ENCODE results near the gene TGDS.

DNA sequence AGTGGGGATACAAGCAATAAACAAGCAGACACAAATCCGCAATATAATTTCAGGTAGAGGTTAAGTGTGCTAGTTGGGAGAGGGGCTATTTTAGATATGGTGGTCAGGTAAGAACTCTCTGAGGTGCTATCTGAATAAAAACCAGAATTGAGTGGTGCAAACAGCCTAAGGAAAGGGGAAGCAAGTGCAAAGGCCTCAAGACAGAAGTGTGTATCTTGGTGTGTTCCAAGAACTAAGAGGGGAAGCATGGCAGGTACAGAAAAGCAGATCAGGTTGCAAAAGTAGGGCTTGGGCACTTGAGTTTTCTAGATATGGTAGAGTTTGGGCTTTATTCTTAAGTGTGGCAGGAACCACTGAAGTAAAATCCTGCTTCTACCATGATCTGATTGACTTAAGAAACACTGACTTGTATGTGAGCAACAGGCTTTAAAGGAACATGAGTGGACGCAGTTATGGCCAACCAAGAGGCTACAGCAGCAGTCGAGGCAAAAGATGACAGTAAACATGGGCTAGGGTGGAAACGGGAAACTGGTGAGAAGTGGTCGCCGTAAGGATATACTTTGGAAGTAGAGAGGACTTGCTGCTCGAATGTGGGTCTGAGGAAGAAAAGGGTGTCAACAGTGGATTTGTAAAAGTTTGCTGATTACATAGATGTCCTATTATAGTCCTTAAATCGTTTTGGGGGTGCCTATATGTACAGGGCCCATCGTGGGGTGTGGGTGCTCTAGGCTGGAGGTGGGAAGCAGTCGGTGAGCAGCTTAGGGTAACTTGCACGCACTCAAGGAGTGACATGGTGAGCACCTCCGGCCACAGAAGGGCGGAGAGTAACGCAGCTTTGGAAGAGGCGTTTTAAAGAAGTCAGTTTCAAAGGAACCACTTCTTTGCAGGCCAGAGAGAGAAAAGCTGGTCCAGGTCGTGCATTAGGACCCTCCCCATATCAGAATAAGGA is 677 bp downstream of the TGDS start:
- TF ChIP-seq POLR2A (IDR thresholded peaks at IDR 0.05), result no peak
- TF ChIP-seq, protein P1, sequence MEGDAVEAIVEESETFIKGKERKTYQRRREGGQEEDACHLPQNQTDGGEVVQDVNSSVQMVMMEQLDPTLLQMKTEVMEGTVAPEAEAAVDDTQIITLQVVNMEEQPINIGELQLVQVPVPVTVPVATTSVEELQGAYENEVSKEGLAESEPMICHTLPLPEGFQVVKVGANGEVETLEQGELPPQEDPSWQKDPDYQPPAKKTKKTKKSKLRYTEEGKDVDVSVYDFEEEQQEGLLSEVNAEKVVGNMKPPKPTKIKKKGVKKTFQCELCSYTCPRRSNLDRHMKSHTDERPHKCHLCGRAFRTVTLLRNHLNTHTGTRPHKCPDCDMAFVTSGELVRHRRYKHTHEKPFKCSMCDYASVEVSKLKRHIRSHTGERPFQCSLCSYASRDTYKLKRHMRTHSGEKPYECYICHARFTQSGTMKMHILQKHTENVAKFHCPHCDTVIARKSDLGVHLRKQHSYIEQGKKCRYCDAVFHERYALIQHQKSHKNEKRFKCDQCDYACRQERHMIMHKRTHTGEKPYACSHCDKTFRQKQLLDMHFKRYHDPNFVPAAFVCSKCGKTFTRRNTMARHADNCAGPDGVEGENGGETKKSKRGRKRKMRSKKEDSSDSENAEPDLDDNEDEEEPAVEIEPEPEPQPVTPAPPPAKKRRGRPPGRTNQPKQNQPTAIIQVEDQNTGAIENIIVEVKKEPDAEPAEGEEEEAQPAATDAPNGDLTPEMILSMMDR (IDR thresholded peaks at IDR 0.05), result no peak

Measured in thyroid gland (tissue), 4 donors.